ENCODE measurements around the gene SEC24C. TPM values are rescaled to one million over a fixed set of nuclear protein-coding genes. Genes with fewer than 3 reads are reported as not detected.

The SEC24C gene
- total RNA-seq, 1 experiment from 2014 or later = 74.9 TPM

GRCh38 chr10:73730153-73730906 is 13.8 kb upstream of the SEC24C start:
- Histone ChIP-seq H3K9me3 (ENCODE audit: low read depth, low read length, poor library complexity, severe bottlenecking) (no peaks in the 10 kb centered on the region), H3K27ac (ENCODE audit: low read depth, low read length, poor library complexity, severe bottlenecking) (peak overlapping the region; percentile 84), H3K27me3 (replicated peaks; ENCODE audit: insufficient read depth, low read depth, low read length, poor library complexity) (no peaks in the 10 kb centered on the region), H3K4me1 (ENCODE audit: insufficient read depth, low read length, poor library complexity, severe bottlenecking) (no peaks in the 10 kb centered on the region), H3K36me3 (ENCODE audit: insufficient read depth, low read length, poor library complexity, severe bottlenecking) (peaks cover 33% of the 10 kb centered on the region), H3K4me3 (ENCODE audit: low read depth, low read length, poor library complexity, severe bottlenecking) (peak overlapping the region; percentile 73)
- peak; percentile 97 for DNase-seq (ENCODE audit: low spot score)
- TF ChIP-seq EZH2 (IDR thresholded peaks at IDR 0.05; ENCODE audit: borderline replicate concordance, low read depth, low read length, poor library complexity, severe bottlenecking) = no peak
- TF ChIP-seq, protein P1, sequence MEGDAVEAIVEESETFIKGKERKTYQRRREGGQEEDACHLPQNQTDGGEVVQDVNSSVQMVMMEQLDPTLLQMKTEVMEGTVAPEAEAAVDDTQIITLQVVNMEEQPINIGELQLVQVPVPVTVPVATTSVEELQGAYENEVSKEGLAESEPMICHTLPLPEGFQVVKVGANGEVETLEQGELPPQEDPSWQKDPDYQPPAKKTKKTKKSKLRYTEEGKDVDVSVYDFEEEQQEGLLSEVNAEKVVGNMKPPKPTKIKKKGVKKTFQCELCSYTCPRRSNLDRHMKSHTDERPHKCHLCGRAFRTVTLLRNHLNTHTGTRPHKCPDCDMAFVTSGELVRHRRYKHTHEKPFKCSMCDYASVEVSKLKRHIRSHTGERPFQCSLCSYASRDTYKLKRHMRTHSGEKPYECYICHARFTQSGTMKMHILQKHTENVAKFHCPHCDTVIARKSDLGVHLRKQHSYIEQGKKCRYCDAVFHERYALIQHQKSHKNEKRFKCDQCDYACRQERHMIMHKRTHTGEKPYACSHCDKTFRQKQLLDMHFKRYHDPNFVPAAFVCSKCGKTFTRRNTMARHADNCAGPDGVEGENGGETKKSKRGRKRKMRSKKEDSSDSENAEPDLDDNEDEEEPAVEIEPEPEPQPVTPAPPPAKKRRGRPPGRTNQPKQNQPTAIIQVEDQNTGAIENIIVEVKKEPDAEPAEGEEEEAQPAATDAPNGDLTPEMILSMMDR (conservative IDR thresholded peaks at IDR 0.05; ENCODE audit: low read depth, low read length) = no peak
- ChIA-PET POLR2A (ENCODE audit: low non-redundant PET) (no interaction called here), CTCF (no interaction called here)
- BruUV-seq (replicated peaks) = no TSS peak
- intact Hi-C loops (cut with micrococcal nuclease; ENCODE audit: unreplicated experiment) = no loop called here

DNA sequence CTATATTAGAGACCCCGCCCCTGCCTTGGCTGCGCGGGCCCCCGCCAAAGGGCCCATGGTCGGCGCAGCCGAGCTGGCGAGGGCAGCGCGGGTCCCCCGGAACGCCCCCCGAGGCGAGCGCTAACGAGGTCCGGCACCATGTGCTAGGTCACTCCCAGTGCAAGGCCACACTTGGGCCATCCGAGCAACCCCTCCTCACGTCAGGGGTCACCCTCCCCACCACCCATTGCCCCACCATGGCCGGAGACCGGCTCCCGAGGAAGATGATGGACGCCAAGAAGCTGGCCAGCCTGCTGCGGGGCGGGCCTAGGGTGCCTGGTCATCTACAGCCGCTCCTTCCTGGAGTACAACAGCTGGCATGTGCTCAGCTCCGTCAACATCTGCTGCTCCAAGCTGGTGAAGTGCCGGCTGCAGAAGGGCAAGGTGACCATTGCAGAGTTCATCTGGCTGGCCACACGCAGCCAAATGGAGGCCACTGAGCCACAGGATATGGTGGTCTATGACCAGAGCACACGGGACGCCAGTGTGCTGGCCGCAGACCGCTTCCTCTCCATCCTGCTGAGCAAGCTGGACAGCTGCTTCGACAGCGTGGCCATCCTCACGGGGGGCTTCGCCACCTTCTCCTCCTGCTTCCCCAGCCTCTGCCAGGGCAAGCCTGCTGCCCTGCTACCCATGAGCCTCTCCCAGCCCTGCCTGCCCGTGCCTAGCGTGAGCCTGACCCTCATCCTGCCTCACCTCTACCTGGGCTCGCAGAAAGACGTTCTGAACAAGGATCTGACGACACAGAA is 12.4 kb upstream of the SEC24C start:
- no peaks in the 10 kb centered on the region for H3K9me3 ChIP-seq (ENCODE audit: low read depth, low read length, poor library complexity, severe bottlenecking)
- BruUV-seq (replicated peaks) = no TSS peak
- peak overlapping the region; percentile 73 for H3K4me3 ChIP-seq (ENCODE audit: low read depth, low read length, poor library complexity, severe bottlenecking)
- intact Hi-C loops (cut with micrococcal nuclease; ENCODE audit: unreplicated experiment) = no loop called here
- H3K36me3 ChIP-seq (ENCODE audit: insufficient read depth, low read length, poor library complexity, severe bottlenecking) = peaks cover 24% of the 10 kb centered on the region
- ChIA-PET CTCF (no interaction called here), POLR2A (ENCODE audit: low non-redundant PET) (no interaction called here)
- no peak for TF ChIP-seq EZH2 (IDR thresholded peaks at IDR 0.05; ENCODE audit: borderline replicate concordance, low read depth, low read length, poor library complexity, severe bottlenecking)
- TF ChIP-seq, protein P1 (conservative IDR thresholded peaks at IDR 0.05; ENCODE audit: low read depth, low read length) = no peak
- H3K27ac ChIP-seq (ENCODE audit: low read depth, low read length, poor library complexity, severe bottlenecking) = no peak overlapping the region
- DNase-seq (ENCODE audit: low spot score) = no peak
- H3K4me1 ChIP-seq (ENCODE audit: insufficient read depth, low read length, poor library complexity, severe bottlenecking) = no peaks in the 10 kb centered on the region
- no peaks in the 10 kb centered on the region for H3K27me3 ChIP-seq (replicated peaks; ENCODE audit: insufficient read depth, low read depth, low read length, poor library complexity)

DNA sequence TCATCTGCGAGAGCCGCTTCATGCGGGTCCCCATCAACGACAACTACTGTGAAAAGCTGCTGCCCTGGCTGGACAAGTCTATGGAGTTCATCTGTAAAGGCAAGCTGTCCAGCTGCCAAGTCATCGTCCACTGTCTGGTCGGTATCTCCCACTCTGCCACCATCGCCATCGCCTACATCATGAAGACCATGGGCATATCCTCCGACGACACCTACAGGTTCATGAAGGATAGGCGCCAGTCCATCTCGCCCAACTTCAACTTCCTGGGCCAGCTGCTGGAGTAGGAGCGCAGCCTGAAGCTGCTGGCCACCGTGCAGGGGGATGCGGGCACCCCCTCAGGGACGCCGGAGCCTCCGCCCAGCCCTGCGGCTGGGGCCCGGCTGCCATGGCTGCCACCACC is 11.7 kb upstream of the SEC24C start:
- CTCF ChIA-PET = interaction anchor here (0.6 kb wide), 1 partner anchor 641 kb away, joined by 3 read pairs; no protein-coding TSS in a partner anchor
- intact Hi-C loops (cut with micrococcal nuclease; ENCODE audit: unreplicated experiment) = no loop called here
- no peak for TF ChIP-seq EZH2 (IDR thresholded peaks at IDR 0.05; ENCODE audit: borderline replicate concordance, low read depth, low read length, poor library complexity, severe bottlenecking)
- TF ChIP-seq, protein P1 (conservative IDR thresholded peaks at IDR 0.05; ENCODE audit: low read depth, low read length) = no peak
- POLR2A ChIA-PET (ENCODE audit: low non-redundant PET) = no interaction called here
- H3K4me3 ChIP-seq (ENCODE audit: low read depth, low read length, poor library complexity, severe bottlenecking) = no peak overlapping the region
- H3K27ac ChIP-seq (ENCODE audit: low read depth, low read length, poor library complexity, severe bottlenecking) = no peak overlapping the region
- DNase-seq (ENCODE audit: low spot score) = no peak
- H3K9me3 ChIP-seq (ENCODE audit: low read depth, low read length, poor library complexity, severe bottlenecking) = no peaks in the 10 kb centered on the region
- H3K36me3 ChIP-seq (ENCODE audit: insufficient read depth, low read length, poor library complexity, severe bottlenecking) = peaks cover 18% of the 10 kb centered on the region
- BruUV-seq (replicated peaks) = no TSS peak
- no peaks in the 10 kb centered on the region for H3K4me1 ChIP-seq (ENCODE audit: insufficient read depth, low read length, poor library complexity, severe bottlenecking)
- no peaks in the 10 kb centered on the region for H3K27me3 ChIP-seq (replicated peaks; ENCODE audit: insufficient read depth, low read depth, low read length, poor library complexity)
